ENCODE measurements around the gene COA1.

Gene COA1

DNA sequence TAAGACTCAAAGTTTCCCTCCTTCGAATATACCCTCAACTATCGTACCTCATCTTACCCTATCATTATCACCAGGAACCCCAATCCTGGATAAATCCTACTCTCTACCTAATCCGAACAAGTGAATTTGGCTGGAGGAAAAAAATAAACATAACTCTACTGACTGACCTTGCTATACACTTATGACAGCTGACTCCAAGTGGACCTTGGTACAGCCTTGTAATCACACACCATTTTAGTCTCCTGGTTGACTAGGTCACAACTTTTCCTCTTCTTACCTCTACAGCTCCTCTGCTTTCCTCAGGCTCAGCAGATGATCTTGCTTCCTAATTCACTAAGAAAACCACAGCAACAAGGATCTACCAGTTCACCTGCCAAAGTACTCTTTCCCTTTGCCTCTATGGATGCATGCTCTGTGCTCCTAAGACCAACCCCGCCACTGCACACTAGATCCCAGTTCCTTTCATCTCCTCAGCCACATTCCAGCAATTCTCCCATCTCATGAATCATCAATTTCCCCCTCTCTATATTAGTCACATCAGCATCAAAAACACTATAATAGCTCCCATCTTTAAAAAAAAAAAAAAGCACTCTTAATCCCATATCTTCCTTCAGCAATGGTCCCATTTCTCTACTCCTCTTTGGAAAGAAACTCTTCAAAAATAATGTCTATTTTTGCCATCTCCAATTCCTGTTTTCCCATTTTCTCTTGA lies 35.5 kb downstream of the COA1 start:
- Histone ChIP-seq H2BK12ac (ENCODE audit: low read length in 2 of 2) (no peak overlapping the region), H2BK120ac (ENCODE audit: low read depth, low read length) (no peak overlapping the region), H2BK5ac (ENCODE audit: low read depth, low read length, poor library complexity, severe bottlenecking) (no peak overlapping the region), H3K9me3 (ENCODE audit: control insufficient read depth, low read length) (no peaks in the 10 kb centered on the region), H4K91ac (ENCODE audit: low read length) (no peak overlapping the region), H3K79me1 (replicated peaks; ENCODE audit: low read length, poor library complexity, severe bottlenecking) (peaks cover 18% of the 10 kb centered on the region), H2BK15ac (ENCODE audit: low read depth, poor library complexity, severe bottlenecking) (no peak overlapping the region), H3K4me2 (ENCODE audit: low read length, poor library complexity, severe bottlenecking) (no peak overlapping the region), H3K4ac (ENCODE audit: low read depth in 1 of 2, low read length in 2 of 2) (no peak overlapping the region), H3K23ac (ENCODE audit: low read length in 2 of 2) (no peak overlapping the region), H3K4me3 (ENCODE audit: insufficient read depth in 1 of 2, low read depth in 1 of 2, low read length in 2 of 2) (peak overlapping the region in 1 of 2 experiments; percentile 8), H3K18ac (ENCODE audit: low read depth in 1 of 2, low read length in 2 of 2) (peak overlapping the region in 1 of 2 experiments; percentile 5), H3K27ac (ENCODE audit: low read length, poor library complexity, severe bottlenecking) (no peak overlapping the region), H3K14ac (ENCODE audit: low read length in 2 of 2) (no peak overlapping the region), H4K8ac (ENCODE audit: low read length) (no peak overlapping the region), H3K27me3 (ENCODE audit: control insufficient read depth in 1 of 2, insufficient read depth in 1 of 2, low read length in 2 of 2) (no peaks in the 10 kb centered on the region), H2AFZ (ENCODE audit: low read depth, low read length) (no peak overlapping the region), H3K9ac (ENCODE audit: low read length) (peak overlapping the region; percentile 47), H3K36me3 (ENCODE audit: control insufficient read depth in 1 of 2, insufficient read depth in 2 of 2, low read depth in 1 of 2, low read length in 2 of 2) (no peaks in the 10 kb centered on the region), H2AK5ac (ENCODE audit: low read length, severe bottlenecking) (no peak overlapping the region), H3K4me1 (ENCODE audit: control insufficient read depth, insufficient read depth, low read depth, low read length) (peaks cover 9% of the 10 kb centered on the region)
- DNase-seq: no peak
- WGBS: 90% methylated on average over 4 of the region's 4 CpGs

DNA sequence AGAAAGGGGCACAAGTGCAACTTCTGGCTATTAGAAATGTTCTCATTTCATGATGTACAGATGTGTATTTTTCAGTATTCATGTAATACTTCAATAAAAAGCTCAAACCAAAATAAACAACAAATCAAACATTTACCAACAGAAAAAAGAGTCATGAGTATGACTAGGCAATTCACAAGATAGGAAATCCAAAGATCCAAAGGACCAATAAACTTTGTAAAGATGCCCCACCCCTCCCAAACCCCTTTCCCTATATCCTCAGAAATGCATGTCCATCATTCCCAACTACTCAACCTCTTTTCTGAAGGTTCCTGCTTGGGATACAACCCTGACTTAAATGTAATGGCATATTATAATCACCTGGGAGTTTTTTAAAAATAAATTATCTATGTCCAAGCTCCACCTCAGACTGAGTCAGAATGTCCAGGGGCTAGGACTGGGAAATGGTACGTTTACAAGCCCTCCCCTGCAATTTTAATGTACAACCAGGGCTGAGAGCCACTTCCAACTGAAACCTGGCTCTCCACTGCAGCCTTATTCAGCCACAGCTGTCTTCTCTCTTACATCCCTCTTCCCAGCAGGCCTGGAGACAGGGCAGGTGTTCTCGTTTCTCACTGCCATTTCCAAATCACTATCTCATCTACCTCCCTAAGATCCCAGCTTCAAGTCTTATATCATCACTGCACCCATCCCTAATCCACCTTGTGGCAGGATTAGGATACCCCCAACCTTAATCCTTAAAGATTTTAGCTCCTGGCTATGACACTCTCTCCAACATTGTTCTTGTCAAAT lies 36.5 kb downstream of the COA1 start:
- Histone ChIP-seq H3K4ac (ENCODE audit: low read depth in 1 of 2, low read length in 2 of 2) (no peak overlapping the region), H3K4me1 (ENCODE audit: control insufficient read depth, insufficient read depth, low read depth, low read length) (peaks cover 9% of the 10 kb centered on the region), H3K9ac (ENCODE audit: low read length) (peak overlapping the region; percentile 18), H2BK15ac (ENCODE audit: low read depth, poor library complexity, severe bottlenecking) (no peak overlapping the region), H4K8ac (ENCODE audit: low read length) (no peak overlapping the region), H3K27me3 (ENCODE audit: control insufficient read depth in 1 of 2, insufficient read depth in 1 of 2, low read length in 2 of 2) (no peaks in the 10 kb centered on the region), H3K27ac (ENCODE audit: low read length, poor library complexity, severe bottlenecking) (no peak overlapping the region), H2BK5ac (ENCODE audit: low read depth, low read length, poor library complexity, severe bottlenecking) (no peak overlapping the region), H3K14ac (ENCODE audit: low read length in 2 of 2) (no peak overlapping the region), H3K4me3 (ENCODE audit: insufficient read depth in 1 of 2, low read depth in 1 of 2, low read length in 2 of 2) (peak overlapping the region in 1 of 2 experiments; percentile 8), H4K91ac (ENCODE audit: low read length) (no peak overlapping the region), H2BK12ac (ENCODE audit: low read length in 2 of 2) (no peak overlapping the region), H3K18ac (ENCODE audit: low read depth in 1 of 2, low read length in 2 of 2) (peak overlapping the region in 1 of 2 experiments; percentile 56), H3K9me3 (ENCODE audit: control insufficient read depth, low read length) (no peaks in the 10 kb centered on the region), H3K4me2 (ENCODE audit: low read length, poor library complexity, severe bottlenecking) (no peak overlapping the region), H2BK120ac (ENCODE audit: low read depth, low read length) (peak overlapping the region; percentile 1), H3K23ac (ENCODE audit: low read length in 2 of 2) (no peak overlapping the region), H2AK5ac (ENCODE audit: low read length, severe bottlenecking) (peak overlapping the region; percentile 3), H2AFZ (ENCODE audit: low read depth, low read length) (no peak overlapping the region), H3K79me1 (replicated peaks; ENCODE audit: low read length, poor library complexity, severe bottlenecking) (peaks cover 21% of the 10 kb centered on the region), H3K36me3 (ENCODE audit: control insufficient read depth in 1 of 2, insufficient read depth in 2 of 2, low read depth in 1 of 2, low read length in 2 of 2) (no peaks in the 10 kb centered on the region)
- DNase-seq: no peak
- 72% methylated on average over 2 of the region's 2 CpGs for WGBS

GRCh38 chr7:43691611-43692010 lies 37.7 kb downstream of the COA1 start:
- no peak overlapping the region for H3K4me3 ChIP-seq (ENCODE audit: insufficient read depth in 1 of 2, low read depth in 1 of 2, low read length in 2 of 2)
- no peak overlapping the region for H4K8ac ChIP-seq (ENCODE audit: low read length)
- H3K4me1 ChIP-seq (ENCODE audit: control insufficient read depth, insufficient read depth, low read depth, low read length): peaks cover 9% of the 10 kb centered on the region
- H3K23ac ChIP-seq (ENCODE audit: low read length in 2 of 2): no peak overlapping the region
- no peaks in the 10 kb centered on the region for H3K36me3 ChIP-seq (ENCODE audit: control insufficient read depth in 1 of 2, insufficient read depth in 2 of 2, low read depth in 1 of 2, low read length in 2 of 2)
- no peak for DNase-seq
- no peak overlapping the region for H2BK5ac ChIP-seq (ENCODE audit: low read depth, low read length, poor library complexity, severe bottlenecking)
- peaks cover 24% of the 10 kb centered on the region for H3K79me1 ChIP-seq (replicated peaks; ENCODE audit: low read length, poor library complexity, severe bottlenecking)
- no peak overlapping the region for H3K14ac ChIP-seq (ENCODE audit: low read length in 2 of 2)
- no peak overlapping the region for H4K91ac ChIP-seq (ENCODE audit: low read length)
- H2BK12ac ChIP-seq (ENCODE audit: low read length in 2 of 2): no peak overlapping the region
- H3K18ac ChIP-seq (ENCODE audit: low read depth in 1 of 2, low read length in 2 of 2): no peak overlapping the region
- H3K27me3 ChIP-seq (ENCODE audit: control insufficient read depth in 1 of 2, insufficient read depth in 1 of 2, low read length in 2 of 2): no peaks in the 10 kb centered on the region
- peak overlapping the region; percentile 73 for H2AK5ac ChIP-seq (ENCODE audit: low read length, severe bottlenecking)
- H3K27ac ChIP-seq (ENCODE audit: low read length, poor library complexity, severe bottlenecking): no peak overlapping the region
- no peak overlapping the region for H3K4me2 ChIP-seq (ENCODE audit: low read length, poor library complexity, severe bottlenecking)
- no peak overlapping the region for H3K9ac ChIP-seq (ENCODE audit: low read length)
- H3K9me3 ChIP-seq (ENCODE audit: control insufficient read depth, low read length): no peaks in the 10 kb centered on the region
- WGBS: 98% methylated on average over 3 of the region's 3 CpGs
- H2BK120ac ChIP-seq (ENCODE audit: low read depth, low read length): no peak overlapping the region
- H3K4ac ChIP-seq (ENCODE audit: low read depth in 1 of 2, low read length in 2 of 2): no peak overlapping the region
- H2AFZ ChIP-seq (ENCODE audit: low read depth, low read length): no peak overlapping the region
- no peak overlapping the region for H2BK15ac ChIP-seq (ENCODE audit: low read depth, poor library complexity, severe bottlenecking)

DNA sequence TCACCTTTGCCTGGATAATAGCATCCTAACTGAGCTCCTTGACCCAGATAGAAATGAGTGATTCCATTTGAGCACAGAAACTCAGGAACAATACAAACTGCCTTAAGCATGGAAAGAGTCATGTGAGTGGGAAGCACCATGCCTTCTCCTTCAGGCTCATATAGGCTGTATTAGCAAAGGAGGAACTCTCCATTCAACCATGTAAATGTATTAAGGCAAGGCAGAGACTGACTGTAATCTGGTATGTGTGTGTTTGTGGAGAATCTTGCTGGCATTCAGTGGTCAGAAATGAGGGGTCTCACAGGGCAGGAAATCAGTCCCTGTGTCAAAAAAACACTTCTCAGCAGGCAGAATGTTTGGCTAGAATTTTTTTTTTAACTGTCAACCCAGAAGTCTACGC lies 40.2 kb downstream of the COA1 start:
- H2AFZ ChIP-seq (ENCODE audit: low read depth, low read length): no peak overlapping the region
- no peak overlapping the region for H3K9ac ChIP-seq (ENCODE audit: low read length)
- no peak overlapping the region for H3K18ac ChIP-seq (ENCODE audit: low read depth in 1 of 2, low read length in 2 of 2)
- H3K14ac ChIP-seq (ENCODE audit: low read length in 2 of 2): no peak overlapping the region
- H2BK5ac ChIP-seq (ENCODE audit: low read depth, low read length, poor library complexity, severe bottlenecking): no peak overlapping the region
- peak overlapping the region; percentile 2 for H4K8ac ChIP-seq (ENCODE audit: low read length)
- no peaks in the 10 kb centered on the region for H3K9me3 ChIP-seq (ENCODE audit: control insufficient read depth, low read length)
- H3K4me3 ChIP-seq (ENCODE audit: insufficient read depth in 1 of 2, low read depth in 1 of 2, low read length in 2 of 2): no peak overlapping the region
- H2AK5ac ChIP-seq (ENCODE audit: low read length, severe bottlenecking): peak overlapping the region; percentile 78
- no peak overlapping the region for H3K4me2 ChIP-seq (ENCODE audit: low read length, poor library complexity, severe bottlenecking)
- peaks cover 9% of the 10 kb centered on the region for H3K4me1 ChIP-seq (ENCODE audit: control insufficient read depth, insufficient read depth, low read depth, low read length)
- no peak overlapping the region for H3K23ac ChIP-seq (ENCODE audit: low read length in 2 of 2)
- H3K79me1 ChIP-seq (replicated peaks; ENCODE audit: low read length, poor library complexity, severe bottlenecking): peaks cover 24% of the 10 kb centered on the region
- DNase-seq: no peak
- no CpG with 5 or more reads among the region's 1 CpG for WGBS
- H4K91ac ChIP-seq (ENCODE audit: low read length): no peak overlapping the region
- H3K27me3 ChIP-seq (ENCODE audit: control insufficient read depth in 1 of 2, insufficient read depth in 1 of 2, low read length in 2 of 2): no peaks in the 10 kb centered on the region
- no peak overlapping the region for H2BK15ac ChIP-seq (ENCODE audit: low read depth, poor library complexity, severe bottlenecking)
- no peak overlapping the region for H2BK120ac ChIP-seq (ENCODE audit: low read depth, low read length)
- H3K27ac ChIP-seq (ENCODE audit: low read length, poor library complexity, severe bottlenecking): no peak overlapping the region
- no peak overlapping the region for H2BK12ac ChIP-seq (ENCODE audit: low read length in 2 of 2)
- no peak overlapping the region for H3K4ac ChIP-seq (ENCODE audit: low read depth in 1 of 2, low read length in 2 of 2)
- no peaks in the 10 kb centered on the region for H3K36me3 ChIP-seq (ENCODE audit: control insufficient read depth in 1 of 2, insufficient read depth in 2 of 2, low read depth in 1 of 2, low read length in 2 of 2)

Measured in mesenchymal stem cell (in vitro differentiated cells and primary cell).